Sigmoid colon (tissue), 7 donors: Measurements from ENCODE around the gene GPX1. TPM values are rescaled to one million over a fixed set of nuclear protein-coding genes. Genes with fewer than 3 reads are reported as not detected.

Experiments used
- DNase-seq: peaks from one replicate; pipeline ENCODE4 v3.0.0-alpha.2; 2019
- H3K27ac ChIP-seq, 4 donors: fragments of 200-600 bp; sonication (generic); one replicate each; pipeline ENCODE4 v1.5.1; 2016 to 2019; ENCODE audit warnings: mild to moderate bottlenecking in 1 of 4
- H3K27me3 ChIP-seq, 3 donors: fragments of 200-600 bp; sonication (generic); one replicate each; pipeline ENCODE4 v1.5.1; 2019; ENCODE audit warnings: mild to moderate bottlenecking in 1 of 3
- H3K36me3 ChIP-seq, 4 donors: fragments of 200-600 bp; sonication (generic); one replicate each; pipeline ENCODE4 v1.5.1; 2016 to 2019
- H3K4me1 ChIP-seq, 4 donors: fragments of 200-600 bp; sonication (generic); one replicate each; pipeline ENCODE4 v1.5.1; 2017 to 2019
- H3K4me3 ChIP-seq, 4 donors: fragments of 200-600 bp; sonication (generic); one replicate each; pipeline ENCODE4 v1.5.1; 2017 to 2019; ENCODE audit warnings: mild to moderate bottlenecking in 2 of 4, moderate library complexity in 1 of 4
- H3K9me3 ChIP-seq, 4 donors: fragments of 200-600 bp in 3 of 4; sonication (generic) in 3 of 4; one replicate each; pipeline versions ENCODE4 v1.5.1 to v1.6.1; 2013 to 2019
- EP300 ChIP-seq, 4 donors: sonication (generic); formaldehyde crosslinking; IDR thresholded peaks; one replicate each; pipeline ENCODE4 v1.6.1; 2017; ENCODE audit warnings: antibody characterized with exemption in 4 of 4
- POLR2A ChIP-seq, 2 donors: fragments of 450-650 bp; IDR thresholded peaks; one replicate each; pipeline ENCODE4 v1.6.1; 2016; ENCODE audit warnings: antibody characterized with exemption in 2 of 2, mild to moderate bottlenecking in 2 of 2, moderate library complexity in 2 of 2
- POLR2AphosphoS5 ChIP-seq, 4 donors: sonication (generic); formaldehyde crosslinking; IDR thresholded peaks; one replicate each; pipeline ENCODE4 v1.6.1; 2017; ENCODE audit warnings: antibody characterized with exemption in 4 of 4
- WGBS, 2 donors: extraction: QIAGEN DNeasy Blood & Tissue Kit; methylation state at CpG; one replicate each; pipeline ENCODE4 v1.1.7; 2013; 5-methylcytosine and 5-hydroxymethylcytosine counted together
- intact Hi-C: fragments of 100-400 bp; cut with DNase I; formaldehyde crosslinking; loops from one replicate; pipeline ENCODE4 v1.15.1; 2023
- polyA plus RNA-seq, 3 donors: library from polyadenylated mRNA; stranded (reverse); fragments of 200-250 nt; gene quantifications; one replicate each; pipeline ENCODE4 v1.2.3, GENCODE V29; 2013
- total RNA-seq, 4 donors: library from RNA; depleted of rRNA; stranded (reverse); fragments of >200 nt; gene quantifications; one replicate each; pipeline ENCODE4 v1.1.0, GENCODE V29; 2016
- TF ChIP-seq, protein P1 (sequence below), 4 experiments: fragments of 450-650 bp in 3 of 4; fragments of 200-600 bp in 1 of 4; IDR thresholded peaks; one replicate each; pipeline ENCODE4 v1.5.1; 2016 to 2019; ENCODE audit warnings: antibody characterized with exemption in 4 of 4, mild to moderate bottlenecking in 3 of 4, moderate library complexity in 2 of 4
- donor health status: healthy with polysubstance abuse.
- donor health status: Bipolar disorder and iron deficiency.
- donor health status: healthy.

Gene GPX1
- total and polyA plus RNA-seq, 7 donors: 164 to 380 (median 331) TPM

DNA sequence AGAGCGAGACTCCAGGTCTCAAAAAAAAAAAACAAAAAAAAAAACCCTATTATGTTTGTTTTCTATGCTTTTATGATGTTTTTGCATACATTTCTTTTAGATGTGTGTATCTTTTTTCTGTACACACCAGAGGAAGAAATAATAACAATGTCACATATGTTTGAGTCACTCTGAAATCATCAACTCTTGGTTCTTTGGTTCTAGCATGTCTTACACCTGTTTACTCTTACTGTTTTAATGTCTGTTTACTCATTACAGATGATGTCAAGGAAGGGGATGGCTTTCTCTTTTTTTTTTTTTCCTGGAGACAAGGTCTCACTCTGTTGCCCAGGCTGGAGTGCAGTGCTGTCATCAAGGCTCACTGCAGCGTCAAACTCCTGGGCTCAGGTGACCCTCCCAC is 29.6 kb upstream of the GPX1 start:
- no peaks in the 10 kb centered on the region for H3K27me3 ChIP-seq
- H3K4me3 ChIP-seq: no peak overlapping the region
- DNase-seq: no peak
- TF ChIP-seq EP300 (IDR thresholded peaks at IDR 0.05): no peak
- no peak for TF ChIP-seq POLR2AphosphoS5 (IDR thresholded peaks at IDR 0.05)
- TF ChIP-seq, protein P1, sequence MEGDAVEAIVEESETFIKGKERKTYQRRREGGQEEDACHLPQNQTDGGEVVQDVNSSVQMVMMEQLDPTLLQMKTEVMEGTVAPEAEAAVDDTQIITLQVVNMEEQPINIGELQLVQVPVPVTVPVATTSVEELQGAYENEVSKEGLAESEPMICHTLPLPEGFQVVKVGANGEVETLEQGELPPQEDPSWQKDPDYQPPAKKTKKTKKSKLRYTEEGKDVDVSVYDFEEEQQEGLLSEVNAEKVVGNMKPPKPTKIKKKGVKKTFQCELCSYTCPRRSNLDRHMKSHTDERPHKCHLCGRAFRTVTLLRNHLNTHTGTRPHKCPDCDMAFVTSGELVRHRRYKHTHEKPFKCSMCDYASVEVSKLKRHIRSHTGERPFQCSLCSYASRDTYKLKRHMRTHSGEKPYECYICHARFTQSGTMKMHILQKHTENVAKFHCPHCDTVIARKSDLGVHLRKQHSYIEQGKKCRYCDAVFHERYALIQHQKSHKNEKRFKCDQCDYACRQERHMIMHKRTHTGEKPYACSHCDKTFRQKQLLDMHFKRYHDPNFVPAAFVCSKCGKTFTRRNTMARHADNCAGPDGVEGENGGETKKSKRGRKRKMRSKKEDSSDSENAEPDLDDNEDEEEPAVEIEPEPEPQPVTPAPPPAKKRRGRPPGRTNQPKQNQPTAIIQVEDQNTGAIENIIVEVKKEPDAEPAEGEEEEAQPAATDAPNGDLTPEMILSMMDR (IDR thresholded peaks at IDR 0.05): no peak
- TF ChIP-seq POLR2A (IDR thresholded peaks at IDR 0.05): no peak
- 91 to 95% methylated on average over 2 of the region's 2 CpGs for WGBS, 2 donors
- H3K4me1 ChIP-seq: peaks cover 0 to 54% (median 37%) of the 10 kb centered on the region in 4 donors
- no peaks in the 10 kb centered on the region for H3K9me3 ChIP-seq
- intact Hi-C loops: no loop called here
- no peaks in the 10 kb centered on the region for H3K36me3 ChIP-seq
- no peak overlapping the region for H3K27ac ChIP-seq

DNA sequence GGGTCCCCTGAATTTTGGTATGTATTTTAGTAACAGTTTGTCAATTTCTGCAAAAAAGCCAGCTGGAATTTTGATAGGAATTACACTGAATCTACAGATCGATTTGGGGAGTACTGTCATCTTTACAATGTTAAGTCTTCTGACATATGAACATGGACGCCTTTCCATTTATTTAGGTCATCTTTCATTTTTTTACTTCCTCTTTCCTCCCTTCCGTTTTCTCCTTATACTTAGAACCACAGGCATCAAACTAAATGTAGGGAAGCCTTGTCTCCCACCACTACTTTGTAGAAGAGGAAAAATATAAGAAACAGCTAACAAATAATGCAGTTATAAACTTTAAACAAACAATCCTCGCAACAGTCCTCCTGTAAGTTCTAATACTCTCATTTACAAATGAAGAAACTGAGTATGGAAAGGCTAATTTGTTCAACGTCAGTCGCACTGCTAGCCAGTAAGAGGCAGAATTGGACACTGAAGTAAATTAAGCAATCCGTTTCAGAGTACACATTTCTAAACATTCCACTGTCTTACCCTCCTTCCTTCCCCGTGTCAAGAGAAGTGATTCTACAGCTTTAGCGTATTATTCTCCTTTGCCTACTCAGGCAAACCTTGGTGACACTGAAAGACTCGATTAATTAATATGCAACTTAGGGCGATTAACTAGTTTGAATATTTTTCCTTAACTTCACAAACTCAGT is 28.1 kb upstream of the GPX1 start:
- H3K4me1 ChIP-seq: peaks cover 0 to 57% (median 38%) of the 10 kb centered on the region in 4 donors
- intact Hi-C loops: no loop called here

DNA sequence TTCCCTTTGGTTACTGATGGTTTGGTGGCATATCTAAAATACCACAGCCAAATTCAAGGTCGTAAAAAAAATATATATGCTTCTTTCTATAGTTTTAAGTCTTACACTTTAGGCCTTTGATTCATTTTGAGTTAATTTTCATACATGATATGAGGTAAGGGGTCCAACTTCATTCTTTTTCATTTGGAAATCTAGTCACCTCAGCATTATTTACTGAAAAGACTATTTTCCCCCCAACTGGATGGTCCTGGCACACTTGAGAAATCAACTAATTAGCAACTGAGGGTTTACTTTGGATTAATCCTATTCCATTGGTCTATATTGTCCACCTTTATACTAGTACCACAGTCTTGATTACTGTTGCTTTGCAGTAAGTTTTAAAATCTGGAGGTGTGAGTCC is 27.5 kb upstream of the GPX1 start:
- Histone ChIP-seq H3K4me1 (peaks cover 0 to 57% (median 41%) of the 10 kb centered on the region in 4 donors), H3K4me3 (no peak overlapping the region), H3K27ac (no peak overlapping the region), H3K27me3 (no peaks in the 10 kb centered on the region), H3K36me3 (no peaks in the 10 kb centered on the region), H3K9me3 (no peaks in the 10 kb centered on the region)
- TF ChIP-seq, protein P1 (IDR thresholded peaks at IDR 0.05): no peak
- TF ChIP-seq POLR2AphosphoS5 (IDR thresholded peaks at IDR 0.05) (no peak), EP300 (IDR thresholded peaks at IDR 0.05) (no peak), POLR2A (IDR thresholded peaks at IDR 0.05) (no peak)
- WGBS, 2 donors: 98% methylated on average over 1 of the region's 1 CpG
- no peak for DNase-seq
- intact Hi-C loops: no loop called here

More for the DNA sequence above, 28.1 kb upstream of the GPX1 start:
- no peaks in the 10 kb centered on the region for H3K36me3 ChIP-seq
- no peak for DNase-seq
- H3K27ac ChIP-seq: no peak overlapping the region
- H3K4me3 ChIP-seq: no peak overlapping the region
- no peaks in the 10 kb centered on the region for H3K9me3 ChIP-seq
- TF ChIP-seq POLR2A (IDR thresholded peaks at IDR 0.05) (no peak), POLR2AphosphoS5 (IDR thresholded peaks at IDR 0.05) (no peak), EP300 (IDR thresholded peaks at IDR 0.05) (no peak)
- TF ChIP-seq, protein P1 (IDR thresholded peaks at IDR 0.05): no peak
- WGBS, 2 donors: 66 to 85% methylated on average over 11 of the region's 11 CpGs
- no peaks in the 10 kb centered on the region for H3K27me3 ChIP-seq

DNA sequence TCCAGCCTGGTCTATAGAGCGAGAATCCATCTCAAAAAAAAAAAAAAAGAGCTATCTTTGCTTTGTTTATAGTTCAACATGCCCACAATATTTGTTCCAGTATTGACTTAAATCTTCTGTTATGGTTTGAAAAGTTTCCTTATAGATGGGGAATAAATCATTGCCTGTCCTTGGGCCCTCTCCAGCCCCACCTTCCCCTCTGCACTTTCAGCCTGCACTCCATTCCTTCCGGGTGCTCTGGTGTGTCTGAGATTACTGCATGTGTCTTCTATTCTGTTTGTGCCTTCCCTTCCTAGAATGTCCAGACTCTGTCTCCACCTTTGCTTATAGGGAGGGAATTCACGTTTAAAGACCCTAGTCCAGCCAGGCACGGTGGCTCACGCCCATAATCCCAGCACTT is 25.2 kb upstream of the GPX1 start:
- WGBS, 2 donors: 16 to 65% methylated on average over 5 of the region's 5 CpGs
- no peak for DNase-seq
- no peak overlapping the region for H3K27ac ChIP-seq
- H3K9me3 ChIP-seq: no peaks in the 10 kb centered on the region
- TF ChIP-seq, protein P1 (IDR thresholded peaks at IDR 0.05): no peak
- no peak for TF ChIP-seq POLR2A (IDR thresholded peaks at IDR 0.05)
- TF ChIP-seq EP300 (IDR thresholded peaks at IDR 0.05): no peak
- no peak for TF ChIP-seq POLR2AphosphoS5 (IDR thresholded peaks at IDR 0.05)
- intact Hi-C loops: no loop called here
- H3K4me3 ChIP-seq: no peak overlapping the region
- no peaks in the 10 kb centered on the region for H3K27me3 ChIP-seq
- H3K4me1 ChIP-seq: peaks cover 0 to 63% (median 37%) of the 10 kb centered on the region in 4 donors
- no peaks in the 10 kb centered on the region for H3K36me3 ChIP-seq
